HG03064 (cell line): ENCODE data around the gene SCD5.
"Not testable (repeated sequence)": the region's sequence is repeated elsewhere in the genome, so short reads cannot be mapped to it uniquely, and the experiment has no call there.

Source experiments
- ATAC-seq: cut with Tn5 transposase; IDR thresholded peaks from one replicate; pipeline ENCODE4 v1.9.1; 2021; ENCODE audit warnings: low read depth; ENCODE audit not compliant: unreplicated experiment

Gene SCD5

GRCh38 chr4:82798168-82799005 is at the start of gene SCD5:
Gene SCD5, minus strand, starts transcription at chr4:82798796. Its CDS starts 259 bp downstream, at chr4:82798537.
- ATAC-seq, result peak; percentile 88

GRCh38 chr4:82842593-82842992 is 44.0 kb upstream of the SCD5 start:
- ATAC-seq, result no peak

- no peak for ATAC-seq
Measured at GRCh38 chr4:82839624-82840023, 41.0 kb upstream of the SCD5 start.

- no peak for ATAC-seq
Measured at GRCh38 chr4:82833696-82834313, 35.2 kb upstream of the SCD5 start.

GRCh38 chr4:82833060-82833459 is 34.5 kb upstream of the SCD5 start:
- ATAC-seq, result not testable (repeated sequence)

- no peak for ATAC-seq
Measured at GRCh38 chr4:82825425-82825824, 26.8 kb upstream of the SCD5 start.

- no peak for ATAC-seq
Measured at GRCh38 chr4:82823062-82823461, 24.5 kb upstream of the SCD5 start.

- ATAC-seq, result no peak
Measured at GRCh38 chr4:82820689-82821088, 22.1 kb upstream of the SCD5 start.

GRCh38 chr4:82818664-82819662 is 20.4 kb upstream of the SCD5 start:
- ATAC-seq, result peak; percentile 71

GRCh38 chr4:82816874-82817273 is 18.3 kb upstream of the SCD5 start:
- not testable (repeated sequence) for ATAC-seq

GRCh38 chr4:82814034-82814433 is 15.4 kb upstream of the SCD5 start:
- no peak for ATAC-seq

- ATAC-seq, result no peak
Measured at GRCh38 chr4:82811838-82812341, 13.3 kb upstream of the SCD5 start.

GRCh38 chr4:82811392-82811791 is 12.8 kb upstream of the SCD5 start:
- ATAC-seq, result no peak

- ATAC-seq, result no peak
Measured at GRCh38 chr4:82810176-82810575, 11.6 kb upstream of the SCD5 start.

- ATAC-seq, result no peak
Measured at GRCh38 chr4:82809619-82810018, 11.0 kb upstream of the SCD5 start.

GRCh38 chr4:82803746-82804145 is 5.2 kb upstream of the SCD5 start:
- no peak for ATAC-seq

GRCh38 chr4:82802911-82803310 is 4.3 kb upstream of the SCD5 start:
- no peak for ATAC-seq

GRCh38 chr4:82801910-82802521 is 3.4 kb upstream of the SCD5 start:
- ATAC-seq, result no peak

- ATAC-seq, result no peak
Measured at GRCh38 chr4:82799006-82799881, 648 bp upstream of the SCD5 start.
